ENCODE measurements around the gene VTI1A.

DNA sequence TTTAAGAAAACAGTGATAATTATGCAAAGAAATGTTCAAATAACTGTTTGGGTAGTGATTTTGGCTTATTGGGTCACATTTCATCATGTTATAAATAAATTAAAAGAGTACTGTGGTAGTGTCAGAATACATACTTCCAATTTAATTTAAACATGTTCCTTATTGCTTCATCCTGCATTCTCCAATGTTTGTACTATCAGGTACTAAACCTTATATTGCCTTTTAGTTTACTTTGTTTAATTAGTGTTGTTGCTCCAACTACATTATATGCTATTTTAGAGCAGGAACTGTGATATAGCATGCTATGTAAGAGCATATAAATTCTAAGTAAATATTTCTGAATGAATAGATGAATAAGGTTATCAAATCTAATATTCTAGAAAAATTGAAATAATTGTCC, 40.9 kb downstream of the VTI1A start:
- TF ChIP-seq CTCF (conservative IDR thresholded peaks at IDR 0.05 in 1 of 2, IDR thresholded peaks at IDR 0.05 in 1 of 2; ENCODE audit: extremely low read depth in 1 of 2, insufficient read depth in 1 of 2, low read depth in 1 of 2, low read length in 2 of 2) (no peak), EZH2 (IDR thresholded peaks at IDR 0.05; ENCODE audit: borderline replicate concordance, low read length) (no peak)
